ENCODE data around the gene ACBD4. TPM values are rescaled to one million over a fixed set of nuclear protein-coding genes. Genes with fewer than 3 reads are reported as not detected.

The ACBD4 gene
- total RNA-seq, 1 experiment from 2014 or later: 9.7 TPM

- peaks cover 1% of the 10 kb centered on the region; the same call in 1 of the 2 replicates for H3K27me3 Mint-ChIP-seq (ENCODE audit: low read depth)
- Histone ChIP-seq H3T11ph (ENCODE audit: low read length) (no peak overlapping the region), H3K27me3 (ENCODE audit: insufficient read depth, low read length) (no peaks in the 10 kb centered on the region), H3K23ac (ENCODE audit: insufficient read length, low read depth, low read length) (no peak overlapping the region), H3K79me2 (ENCODE audit: insufficient read depth, low read length) (no peaks in the 10 kb centered on the region), H3K9me3 (ENCODE audit: control insufficient read depth, low read depth, low read length) (no peaks in the 10 kb centered on the region), H3K27ac (ENCODE audit: insufficient read length, low read depth, low read length) (no peak overlapping the region), H3K9ac (ENCODE audit: extremely low read depth, insufficient read length, low read length) (no peak overlapping the region), H2BK5ac (ENCODE audit: insufficient read length, low read length) (no peak overlapping the region), H2BK20ac (ENCODE audit: low read depth, low read length, poor library complexity, severe bottlenecking) (no peak overlapping the region), H2AFZ (ENCODE audit: low read length) (no peak overlapping the region), H3K4me1 (ENCODE audit: insufficient read depth, low read length) (no peaks in the 10 kb centered on the region), H4K5ac (ENCODE audit: insufficient read length, low read depth, low read length) (no peak overlapping the region), H2BK120ac (ENCODE audit: low read depth, low read length, poor library complexity, severe bottlenecking) (no peak overlapping the region), H2AK5ac (ENCODE audit: insufficient read length, low read length) (no peak overlapping the region), H2BK15ac (ENCODE audit: low read depth, low read length) (no peak overlapping the region), H3K4me2 (ENCODE audit: insufficient read depth, insufficient read length, low read length) (peak overlapping the region; percentile 67), H4K8ac (replicated peaks; ENCODE audit: insufficient read length, low read depth, low read length) (no peak overlapping the region), H2BK12ac (ENCODE audit: insufficient read length, low read depth, low read length) (no peak overlapping the region), H3K18ac (ENCODE audit: insufficient read length, low read depth, low read length) (no peak overlapping the region), H3K14ac (ENCODE audit: insufficient read depth, low read length) (no peak overlapping the region), H4K91ac (ENCODE audit: insufficient read length, low read depth, low read length) (no peak overlapping the region), H3K23me2 (ENCODE audit: insufficient read length, low read depth, low read length, poor library complexity, severe bottlenecking) (peaks cover 14% of the 10 kb centered on the region), H4K20me1 (ENCODE audit: control insufficient read depth, insufficient read depth, insufficient read length) (no peaks in the 10 kb centered on the region), H3K4ac (ENCODE audit: low read depth, low read length) (no peak overlapping the region), H3K56ac (ENCODE audit: insufficient read length, low read depth, low read length) (no peak overlapping the region), H3K79me1 (ENCODE audit: insufficient read depth, low read depth, low read length, poor library complexity, severe bottlenecking) (no peaks in the 10 kb centered on the region)
- no peak for TF ChIP-seq CTCF (conservative IDR thresholded peaks at IDR 0.05)
- DNase-seq: no peak
- H3K27ac Mint-ChIP-seq: no peak overlapping the region
- no CpG with 5 or more reads among the region's 21 CpGs for WGBS (ENCODE audit: extremely low coverage, insufficient read length, low lambda C conversion rate)
- H3K4me1 Mint-ChIP-seq: peaks cover 11 to 21% of the 10 kb centered on the region in 2 experiments
- H3K4me3 Mint-ChIP-seq: peak overlapping the region; percentile 70 to 76
- H3K36me3 Mint-ChIP-seq (ENCODE audit: insufficient read depth in 1 of 3, low read depth in 3 of 3): peaks cover 3 to 6% (median 4%) of the 10 kb centered on the region in 3 experiments; a peak in 5 of 7 replicates
- peaks cover 3 to 5% of the 10 kb centered on the region in 2 experiments; a peak in 4 of 5 replicates for H3K9me3 Mint-ChIP-seq
These were observed 698 bp downstream of the ACBD4 start for GRCh38 chr17:45135978-45136791.

Measured in H9 (cell line).